ENCODE data around the gene SCAI.
A peak's percentile ranks its signal among the peaks of the same experiment; 100 is the strongest.

Gene SCAI

DNA sequence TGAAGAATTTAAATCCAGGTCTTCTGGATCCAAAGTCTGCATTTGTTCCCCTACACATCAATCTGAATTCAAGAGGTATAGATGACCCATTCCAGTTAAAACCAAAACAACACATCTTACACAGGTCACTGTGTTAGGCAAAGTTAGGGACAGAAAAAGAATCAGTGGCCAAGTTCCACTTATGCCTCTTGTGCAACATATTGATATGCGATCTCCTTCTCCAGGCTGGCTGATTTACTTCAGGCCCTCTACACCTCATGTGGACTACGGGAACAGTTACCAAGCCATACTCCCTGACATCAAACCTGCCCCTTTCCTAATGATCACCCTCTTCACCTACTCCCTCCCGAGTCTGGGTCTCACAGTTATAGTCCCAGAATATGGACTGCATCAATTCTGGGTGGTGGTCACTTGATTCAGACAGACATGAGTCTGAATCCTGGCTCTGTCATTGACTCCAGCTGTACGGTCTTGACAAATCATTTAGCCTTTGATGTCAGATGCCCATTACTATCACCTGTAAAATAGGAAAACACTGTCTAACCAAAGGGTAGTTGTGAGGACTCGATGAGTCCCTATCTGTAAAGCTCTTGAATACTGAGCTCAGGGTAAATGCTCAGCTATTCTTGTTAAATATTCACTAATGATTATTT lies 228.4 kb downstream of the SCAI start:
- Histone ChIP-seq H3K9me3 (replicated peaks in 1 of 11) (no peaks in the 10 kb centered on the region), H3K4me2 (no peak overlapping the region), H3K27me3 (no peaks in the 10 kb centered on the region), H4K20me1 (no peaks in the 10 kb centered on the region), H3K36me3 (peaks cover 23 to 84% (median 54%) of the 10 kb centered on the region in 11 experiments), H3K27ac (no peak overlapping the region), H3K4me3 (no peak overlapping the region), H3K4me1 (no peaks in the 10 kb centered on the region), H3K9ac (no peak overlapping the region)
- no peak for TF ChIP-seq Cebpa-rat (IDR thresholded peaks at IDR 0.05)

- Histone ChIP-seq H3K9ac (no peak overlapping the region), H3K4me1 (no peaks in the 10 kb centered on the region), H3K36me3 (peaks cover 15 to 83% (median 46%) of the 10 kb centered on the region in 11 experiments; a peak in 19 of 22 replicates), H4K20me1 (no peaks in the 10 kb centered on the region), H3K4me3 (no peak overlapping the region), H3K9me3 (replicated peaks in 1 of 11) (no peaks in the 10 kb centered on the region), H3K4me2 (no peak overlapping the region), H3K27me3 (no peaks in the 10 kb centered on the region), H3K27ac (no peak overlapping the region)
- no peak for TF ChIP-seq Cebpa-rat (IDR thresholded peaks at IDR 0.05)
Measured at GRCh38 chr9:124913378-124913777, 229.9 kb downstream of the SCAI start.

GRCh38 chr9:124911766-124912165 lies 231.6 kb downstream of the SCAI start:
- TF ChIP-seq Cebpa-rat (IDR thresholded peaks at IDR 0.05) = no peak
- H3K9ac ChIP-seq = no peak overlapping the region

DNA sequence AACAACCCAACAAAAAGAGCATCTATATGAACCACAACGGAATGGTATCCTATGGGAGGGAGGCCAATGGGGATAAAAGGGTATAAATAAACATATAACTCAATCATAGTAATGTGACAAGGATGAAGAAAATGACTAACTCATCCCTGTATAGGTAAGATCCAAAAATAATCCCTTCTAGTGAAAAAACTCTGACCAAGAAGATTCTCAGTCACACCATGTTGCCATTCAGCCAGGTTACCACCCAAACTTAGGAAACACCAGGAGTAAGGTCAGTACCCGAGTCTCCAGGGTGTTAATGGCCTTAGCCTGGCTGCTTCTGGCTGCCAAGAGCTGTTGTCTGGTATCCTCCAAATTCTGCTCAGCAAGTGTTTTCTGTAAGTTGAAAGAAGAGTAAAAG lies 235.2 kb downstream of the SCAI start:
- Histone ChIP-seq H3K4me2 (no peak overlapping the region), H4K20me1 (no peaks in the 10 kb centered on the region), H3K9ac (no peak overlapping the region), H3K27ac (no peak overlapping the region), H3K9me3 (replicated peaks in 1 of 11) (no peaks in the 10 kb centered on the region), H3K4me3 (no peak overlapping the region), H3K36me3 (peaks cover 16 to 98% (median 46%) of the 10 kb centered on the region in 11 experiments; a peak in 21 of 22 replicates), H3K4me1 (no peaks in the 10 kb centered on the region), H3K27me3 (no peaks in the 10 kb centered on the region)
- no peak for TF ChIP-seq Cebpa-rat (IDR thresholded peaks at IDR 0.05)

More at GRCh38 chr9:124911766-124912165, 231.6 kb downstream of the SCAI start:
- Histone ChIP-seq H3K4me1 (no peaks in the 10 kb centered on the region), H3K9me3 (replicated peaks in 1 of 11) (no peaks in the 10 kb centered on the region), H3K4me3 (no peak overlapping the region), H4K20me1 (no peaks in the 10 kb centered on the region), H3K36me3 (peaks cover 15 to 88% (median 44%) of the 10 kb centered on the region in 11 experiments; a peak in 19 of 22 replicates), H3K27me3 (no peaks in the 10 kb centered on the region), H3K27ac (no peak overlapping the region), H3K4me2 (no peak overlapping the region)

DNA sequence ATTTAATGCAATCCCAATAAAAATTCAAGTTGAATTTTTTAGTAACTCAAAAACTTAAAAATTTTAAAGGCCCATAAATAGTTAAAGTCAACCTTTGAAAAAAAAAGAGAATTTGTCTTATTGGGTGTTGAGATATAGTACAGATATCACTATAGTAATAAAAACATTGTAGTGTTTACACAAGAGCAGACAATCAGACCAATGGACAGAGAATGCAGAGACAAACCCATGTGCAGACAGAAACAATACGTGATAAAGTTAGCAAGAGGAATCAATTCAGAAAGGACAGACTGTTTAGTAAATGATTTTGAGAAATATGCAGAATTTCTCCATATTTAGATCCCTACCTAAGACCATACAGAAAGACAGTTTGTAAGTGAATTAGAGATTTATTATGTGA lies 236.4 kb downstream of the SCAI start:
- H3K4me3 ChIP-seq = no peak overlapping the region
- H3K27ac ChIP-seq = no peak overlapping the region
- H3K4me1 ChIP-seq = no peaks in the 10 kb centered on the region
- TF ChIP-seq Cebpa-rat (IDR thresholded peaks at IDR 0.05) = no peak
- no peak overlapping the region for H3K4me2 ChIP-seq
- peaks cover 21 to 98% (median 42%) of the 10 kb centered on the region in 11 experiments; a peak in 21 of 22 replicates for H3K36me3 ChIP-seq
- no peaks in the 10 kb centered on the region for H4K20me1 ChIP-seq
- no peaks in the 10 kb centered on the region for H3K9me3 ChIP-seq (replicated peaks in 1 of 11)
- H3K27me3 ChIP-seq = no peaks in the 10 kb centered on the region
- no peak overlapping the region for H3K9ac ChIP-seq

GRCh38 chr9:124899845-124900244 lies 243.5 kb downstream of the SCAI start:
- Histone ChIP-seq H3K27me3 (no peaks in the 10 kb centered on the region), H3K36me3 (peaks cover 22 to 86% (median 41%) of the 10 kb centered on the region in 11 experiments; a peak in 20 of 22 replicates), H3K9ac (0 out of 22 replicates have a peak overlapping the region, but pooled peaks of 1 of the 11 experiments have one; percentile 29), H3K4me2 (no peak overlapping the region), H3K9me3 (replicated peaks in 1 of 11) (no peaks in the 10 kb centered on the region), H3K4me3 (no peak overlapping the region), H3K4me1 (peaks cover 0 to 5% (median 2%) of the 10 kb centered on the region in 10 experiments; a peak in 7 of 20 replicates), H4K20me1 (peaks cover 0 to 10% (median 0%) of the 10 kb centered on the region in 11 experiments; a peak in 4 of 22 replicates), H3K27ac (no peak overlapping the region)
- no peak for TF ChIP-seq Cebpa-rat (IDR thresholded peaks at IDR 0.05)

GRCh38 chr9:124897570-124898460 lies 245.5 kb downstream of the SCAI start:
- H4K20me1 ChIP-seq = peaks cover 0 to 12% (median 0%) of the 10 kb centered on the region in 11 experiments; a peak in 4 of 22 replicates
- TF ChIP-seq Cebpa-rat (IDR thresholded peaks at IDR 0.05) = no peak
- peaks cover 20 to 82% (median 44%) of the 10 kb centered on the region in 11 experiments; a peak in 21 of 22 replicates for H3K36me3 ChIP-seq

DNA sequence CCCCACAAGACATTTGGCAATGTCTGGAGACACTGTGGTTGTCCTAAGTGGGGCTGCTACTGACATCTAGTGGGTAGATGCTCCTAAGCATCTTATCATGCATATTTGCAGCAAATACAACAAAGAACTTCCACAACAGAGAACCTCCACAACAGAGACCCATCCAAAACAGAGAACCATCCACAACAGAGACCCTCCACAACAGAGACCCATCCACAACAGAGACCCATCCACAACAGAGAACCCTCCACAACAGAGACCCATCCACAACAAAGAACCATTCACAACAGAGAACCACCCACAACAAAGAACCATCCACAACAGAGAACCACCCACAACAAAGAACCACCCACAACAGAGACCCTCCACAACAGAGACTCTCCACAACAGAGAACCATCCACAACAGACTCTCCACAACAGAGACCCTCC lies 248.6 kb downstream of the SCAI start:
- no peaks in the 10 kb centered on the region for H3K9me3 ChIP-seq (replicated peaks in 1 of 11)
- H3K27me3 ChIP-seq = no peaks in the 10 kb centered on the region
- H3K4me1 ChIP-seq = peaks cover 0 to 19% (median 13%) of the 10 kb centered on the region in 10 experiments; a peak in 15 of 20 replicates
- H3K27ac ChIP-seq = peak overlapping the region in 7 of 11 experiments; percentile 20 to 64 (median 50); a peak in 11 of 22 replicates
- peak overlapping the region in 2 of 11 experiments; percentile 35 to 44; a peak in 4 of 22 replicates for H3K4me2 ChIP-seq
- H3K9ac ChIP-seq = peak overlapping the region; percentile 4 to 59 (median 44); a peak in 14 of 22 replicates
- H3K4me3 ChIP-seq = no peak overlapping the region
- peaks cover 25 to 93% (median 53%) of the 10 kb centered on the region in 11 experiments; a peak in 21 of 22 replicates for H3K36me3 ChIP-seq
- TF ChIP-seq Cebpa-rat (IDR thresholded peaks at IDR 0.05) = no peak
- H4K20me1 ChIP-seq = peaks cover 0 to 12% (median 0%) of the 10 kb centered on the region in 11 experiments; a peak in 4 of 22 replicates

More at GRCh38 chr9:124897570-124898460, 245.5 kb downstream of the SCAI start:
- H3K27ac ChIP-seq = no peak overlapping the region
- no peaks in the 10 kb centered on the region for H3K9me3 ChIP-seq (replicated peaks in 1 of 11)
- no peak overlapping the region for H3K4me3 ChIP-seq
- H3K27me3 ChIP-seq = no peaks in the 10 kb centered on the region
- H3K9ac ChIP-seq = peak overlapping the region in 1 of 11 experiments; percentile 19; a peak in 1 of 22 replicates
- H3K4me1 ChIP-seq = peaks cover 0 to 16% (median 13%) of the 10 kb centered on the region in 10 experiments; a peak in 13 of 20 replicates
- H3K4me2 ChIP-seq = no peak overlapping the region
